Stimulated activated CD4-positive, alpha-beta T cell treated with anti-CD3 and anti-CD28 coated beads, Interleukin-2, amount 100 ng/mL, for 24 hours (primary cell): Measurements from ENCODE around the gene KRT34.

Experiments used
- DNase-seq, 2 donors: peaks; one replicate each; pipeline ENCODE4 v3.0.0-alpha.2; 2020

Gene KRT34

GRCh38 chr17:41328207-41328606 is 53.9 kb downstream of the KRT34 start:
- DNase-seq: no peak
